GM18520 (cell line): ENCODE data around the gene MPRIP.

Experiments
- ATAC-seq: cut with Tn5 transposase; IDR thresholded peaks from one replicate; pipeline ENCODE4 v1.9.1; 2021; ENCODE audit not compliant: unreplicated experiment

The MPRIP gene

GRCh38 chr17:17108451-17109049 is 66.3 kb downstream of the MPRIP start:
- ATAC-seq = no peak

- no peak for ATAC-seq
These were observed 67.0 kb downstream of the MPRIP start for GRCh38 chr17:17109256-17109655.

GRCh38 chr17:17109907-17110306 is 67.7 kb downstream of the MPRIP start:
- no peak for ATAC-seq

DNA sequence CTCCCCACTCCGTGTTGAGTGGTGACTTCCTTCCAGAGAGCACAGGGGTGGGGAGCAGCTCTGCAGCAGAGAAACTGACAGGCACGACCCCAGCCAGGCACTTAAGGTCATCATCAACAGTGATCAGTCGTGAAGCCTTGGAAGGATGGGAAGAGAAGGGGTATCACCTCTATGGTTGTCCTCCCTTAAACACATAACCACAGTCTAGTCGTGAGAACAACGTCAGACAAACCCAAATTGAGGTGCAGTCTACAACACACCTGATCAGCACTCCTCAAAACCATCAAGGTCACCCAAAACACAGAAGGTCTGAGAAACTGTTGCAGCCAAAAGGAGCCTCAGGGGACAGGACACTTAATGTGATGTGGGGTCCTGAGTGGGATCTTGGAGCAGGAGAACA is 68.3 kb downstream of the MPRIP start:
- no peak for ATAC-seq

DNA sequence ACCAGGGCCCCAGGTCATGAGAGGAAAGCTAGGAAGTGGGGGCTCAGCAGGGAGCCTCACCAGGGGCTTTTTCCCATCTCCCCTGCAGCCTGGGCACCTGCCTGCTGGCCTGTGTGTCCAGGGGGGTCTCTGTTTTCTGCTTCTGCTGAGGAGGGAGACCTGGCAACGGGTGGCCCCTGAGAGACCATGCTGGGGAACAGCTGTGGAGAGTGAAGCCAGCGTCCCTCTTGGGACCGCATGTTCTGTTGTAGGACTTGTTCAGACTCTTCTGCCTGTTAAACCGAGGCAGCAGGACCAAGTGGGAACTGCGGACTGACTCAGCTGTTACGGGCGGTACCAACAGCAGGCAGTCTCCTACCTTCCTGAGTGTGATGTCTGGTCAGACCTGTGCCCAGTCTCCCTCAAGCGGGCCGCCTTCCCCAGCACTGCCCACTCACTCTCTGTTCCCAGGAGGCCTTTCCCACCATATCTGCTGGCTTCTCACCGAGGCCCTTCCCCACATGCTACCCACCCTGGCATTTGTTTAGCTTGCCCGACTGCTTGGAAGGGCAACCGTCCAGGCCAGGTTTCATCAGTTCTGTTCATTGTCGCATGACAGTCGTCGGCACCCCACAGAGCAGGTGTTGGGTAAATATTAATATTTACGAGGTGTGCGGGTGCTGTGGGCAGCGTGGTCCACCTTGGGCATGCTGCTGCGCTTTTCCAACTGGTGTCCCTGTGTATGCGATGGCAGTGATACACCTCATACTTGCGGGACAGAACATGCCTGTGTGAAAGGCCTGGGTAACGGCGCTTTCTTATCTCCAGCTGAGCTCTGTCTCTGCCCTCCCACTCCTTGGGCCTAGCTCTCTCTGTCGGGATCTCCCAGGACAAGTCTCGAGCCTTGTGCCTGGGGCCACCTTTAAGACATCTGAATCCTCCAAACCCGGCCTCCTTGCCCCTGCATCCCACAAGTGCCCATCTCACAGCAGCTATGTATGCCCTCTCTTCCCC is 69.4 kb downstream of the MPRIP start:
- ATAC-seq = no peak

DNA sequence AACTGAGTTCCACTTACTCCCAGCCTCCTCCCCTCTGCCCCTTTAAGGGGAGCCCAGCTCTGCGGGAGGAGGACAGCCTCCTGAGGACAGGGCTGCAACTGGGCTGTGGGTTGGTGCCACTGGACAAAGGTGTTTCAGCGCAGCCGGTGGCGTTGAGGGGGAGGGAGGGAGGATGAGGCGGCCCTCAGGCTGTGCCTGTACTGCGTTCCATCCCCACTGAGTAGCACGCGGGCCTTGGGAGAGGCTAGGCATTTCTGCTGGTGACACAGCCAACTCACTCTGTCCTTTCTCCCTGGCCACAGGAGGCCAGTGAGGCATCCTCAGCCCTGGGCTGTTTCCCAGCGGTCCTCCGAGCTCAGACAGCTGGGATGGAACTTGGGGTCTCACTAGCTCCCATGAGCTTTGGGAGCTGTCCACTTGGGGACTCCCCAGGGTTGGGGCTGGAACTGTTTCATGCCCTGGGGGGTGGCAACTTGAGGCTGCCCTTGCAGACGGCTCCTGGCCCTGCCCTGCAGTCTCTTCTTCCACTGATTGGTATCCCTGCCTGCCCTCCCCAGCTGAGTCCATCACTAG is 70.5 kb downstream of the MPRIP start:
- no peak for ATAC-seq

DNA sequence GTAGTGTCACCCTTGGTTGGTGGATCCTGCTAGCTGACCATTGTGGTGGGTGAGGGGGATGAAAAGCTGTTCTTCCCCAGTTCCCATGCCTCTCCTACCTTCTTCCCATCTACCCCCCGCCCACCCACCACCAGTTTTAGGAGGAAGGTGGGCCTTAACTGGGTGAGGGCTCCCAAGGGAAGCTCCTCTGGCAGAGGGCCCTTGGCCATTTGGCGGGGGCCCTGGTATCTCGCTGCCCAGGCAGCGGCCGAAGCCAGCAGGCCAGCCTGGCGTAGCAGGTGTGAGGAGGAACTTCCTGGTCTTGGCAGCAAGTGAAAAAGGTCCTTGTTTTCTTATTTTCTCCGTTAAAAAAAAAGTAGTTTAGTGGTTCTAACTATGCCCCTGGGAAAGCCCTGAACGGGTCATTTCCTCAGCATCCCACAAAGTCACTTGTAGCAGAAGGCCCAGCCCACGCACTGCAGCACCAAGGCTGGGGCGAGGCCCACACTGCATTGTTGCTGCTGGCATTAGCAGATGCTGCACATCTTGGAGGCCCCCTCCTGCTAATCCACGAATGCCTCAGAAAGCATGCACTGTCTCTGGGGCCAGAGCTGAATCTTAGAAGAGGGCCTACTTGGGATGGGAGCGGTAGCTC is 72.5 kb downstream of the MPRIP start:
- ATAC-seq = no peak

DNA sequence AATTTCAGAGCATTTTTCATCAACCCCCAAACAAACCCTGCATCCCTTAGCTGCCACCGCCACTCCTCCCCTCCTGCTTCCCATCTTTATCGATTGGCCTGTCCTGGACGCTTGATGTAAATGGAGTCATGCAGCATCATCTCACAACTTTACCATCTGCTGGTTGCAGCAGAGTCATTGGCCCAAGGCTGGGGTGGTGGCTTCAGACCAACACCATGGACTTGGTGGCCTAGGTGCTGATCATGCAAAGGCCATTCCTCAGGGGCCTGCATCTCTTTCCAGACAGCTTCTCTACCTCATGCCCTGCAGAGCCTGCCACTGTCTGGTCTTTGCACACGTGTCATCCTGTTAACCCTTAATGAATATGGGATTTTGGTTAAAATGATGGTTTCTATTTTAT is 73.4 kb downstream of the MPRIP start:
- ATAC-seq = no peak

GRCh38 chr17:17116406-17116805 is 74.1 kb downstream of the MPRIP start:
- ATAC-seq = no peak

DNA sequence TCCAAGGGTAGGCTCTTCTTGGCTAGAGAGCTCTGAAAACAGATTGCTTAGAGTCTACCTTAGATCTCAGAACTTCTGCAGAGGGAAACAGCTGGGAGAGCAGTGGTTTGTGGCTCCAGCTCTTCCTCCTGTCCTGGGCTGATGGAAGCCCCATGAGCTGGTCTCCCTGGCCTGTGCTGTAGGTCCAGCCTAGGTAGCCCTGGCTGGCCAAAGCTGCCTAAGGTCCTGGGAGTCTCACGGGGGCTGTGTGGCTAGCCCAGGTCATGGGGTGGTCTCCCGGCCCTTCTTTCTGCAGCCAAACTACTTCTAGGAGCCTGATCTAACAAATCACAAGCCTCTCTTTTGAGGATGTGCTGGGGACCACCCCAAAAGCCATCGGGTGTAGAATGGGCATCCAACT is 75.7 kb downstream of the MPRIP start:
- no peak for ATAC-seq

GRCh38 chr17:17118399-17118798 is 76.1 kb downstream of the MPRIP start:
- ATAC-seq = no peak

- ATAC-seq = no peak
These were observed 76.8 kb downstream of the MPRIP start for GRCh38 chr17:17119106-17119505.

- ATAC-seq = no peak
These were observed 77.3 kb downstream of the MPRIP start for GRCh38 chr17:17119533-17119932.

GRCh38 chr17:17120294-17120693 is 78.0 kb downstream of the MPRIP start:
- ATAC-seq = no peak

DNA sequence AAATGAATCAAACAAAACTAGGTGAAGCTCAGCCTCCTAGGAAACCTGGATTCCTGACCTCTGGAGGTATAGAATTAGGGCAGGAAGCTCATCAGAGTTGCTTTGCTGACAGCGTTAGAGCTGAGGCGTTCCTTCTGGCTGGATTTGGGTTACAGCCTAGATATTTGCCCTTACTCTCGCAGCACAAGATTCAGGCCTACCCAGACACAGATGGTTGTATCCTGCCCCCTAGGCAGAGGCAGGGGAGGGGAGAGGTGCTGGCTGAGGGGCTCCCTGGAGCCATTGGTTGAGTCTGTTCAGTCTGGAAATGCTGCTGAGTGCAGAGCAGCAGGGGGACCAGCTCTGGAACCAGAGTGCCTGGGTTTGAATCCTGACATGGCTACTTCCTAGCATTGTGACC is 78.4 kb downstream of the MPRIP start:
- no peak for ATAC-seq

GRCh38 chr17:17121162-17121561 is 78.9 kb downstream of the MPRIP start:
- no peak for ATAC-seq

DNA sequence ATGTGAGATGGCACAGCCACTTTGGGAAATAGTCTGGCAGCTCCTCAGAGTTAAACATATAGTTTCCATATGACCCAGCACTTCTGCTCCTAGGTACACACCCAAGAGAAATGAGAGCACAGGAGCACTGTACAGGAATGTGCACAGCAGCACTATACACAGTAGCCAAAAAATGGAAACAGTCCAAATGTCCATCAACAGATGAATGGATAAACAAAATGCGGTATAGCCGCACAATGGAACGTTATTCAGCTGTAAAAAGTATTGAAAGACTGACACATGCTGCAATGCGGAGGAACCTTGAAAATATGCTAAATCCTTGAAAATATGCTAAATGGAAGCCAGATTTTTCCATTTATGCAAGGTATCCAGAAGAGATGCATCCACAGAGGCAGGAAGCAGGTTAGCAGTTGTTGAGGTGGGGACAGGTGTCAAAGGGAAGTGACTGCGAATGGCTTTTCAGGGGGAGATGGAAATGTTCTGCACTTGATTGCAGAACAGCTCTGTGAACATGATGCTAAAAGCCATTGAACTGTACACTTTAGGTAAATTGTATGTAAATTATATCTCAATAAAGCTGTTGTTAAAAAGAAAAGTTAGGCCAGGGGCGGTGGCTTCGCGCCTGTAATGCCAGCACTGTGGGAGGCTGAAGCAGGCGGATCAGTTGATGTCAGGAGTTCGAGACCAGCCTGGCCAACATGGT is 80.7 kb downstream of the MPRIP start:
- no peak for ATAC-seq

GRCh38 chr17:17124341-17124740 is 82.1 kb downstream of the MPRIP start:
- ATAC-seq = no peak

GRCh38 chr17:17125136-17126084 is 83.2 kb downstream of the MPRIP start:
- no peak for ATAC-seq
